MCF 10A (cell line): Measurements from ENCODE around the gene TBC1D24. TPM values are rescaled to one million over a fixed set of nuclear protein-coding genes. Genes with fewer than 3 reads are reported as not detected.
A peak's percentile ranks its signal among the peaks of the same experiment; 100 is the strongest.

Experiments used
- BruUV-seq: library from RNA; stranded (reverse); fragments of 400-500 nt; replicated peaks from 2 replicates; lab custom pipeline; 2021; lab: Mats Ljungman, UMichigan
- CTCF ChIA-PET: fragments of 300-600 bp; sonication (Branson Sonifier 250); formaldehyde crosslinking; extraction: SDS; loops from one replicate; lab custom pipeline; 2021; ENCODE audit warnings: antibody characterized with exemption, inconsistent platforms; lab: Yijun Ruan, JAX
- POLR2A ChIA-PET: fragments of 300-600, 350-650 bp; sonication (Branson Sonifier 250); formaldehyde crosslinking; extraction: SDS; loops from one replicate; lab custom pipeline; 2020; ENCODE audit warnings: antibody characterized with exemption, inconsistent platforms; lab: Yijun Ruan, JAX
- DNase-seq: peaks from one replicate; pipeline ENCODE4 v3.0.0-alpha.2; 2018; ENCODE audit not compliant: unreplicated experiment
- H3K27ac Mint-ChIP-seq: one replicate; pipeline ENCODE4 v1.8.0; 2022; ENCODE audit warnings: mild to moderate bottlenecking, low read depth, mixed read lengths; ENCODE audit not compliant: unreplicated experiment
- H3K27me3 Mint-ChIP-seq: one replicate; pipeline ENCODE4 v1.8.0; 2022; ENCODE audit warnings: mixed read lengths; ENCODE audit not compliant: insufficient read depth, unreplicated experiment
- H3K36me3 Mint-ChIP-seq: one replicate; pipeline ENCODE4 v1.8.0; 2022; ENCODE audit warnings: mild to moderate bottlenecking, moderate library complexity, mixed read lengths; ENCODE audit not compliant: insufficient read depth, unreplicated experiment
- H3K4me1 Mint-ChIP-seq: one replicate; pipeline ENCODE4 v1.8.0; 2022; ENCODE audit warnings: mixed read lengths; ENCODE audit not compliant: insufficient read depth, unreplicated experiment
- H3K4me3 Mint-ChIP-seq: one replicate; pipeline ENCODE4 v1.8.0; 2022; ENCODE audit warnings: mild to moderate bottlenecking, moderate library complexity, mixed read lengths; ENCODE audit not compliant: unreplicated experiment
- H3K9me3 Mint-ChIP-seq: one replicate; pipeline ENCODE4 v1.8.0; 2022; ENCODE audit warnings: mixed read lengths; ENCODE audit not compliant: unreplicated experiment
- intact Hi-C: fragments of 100-400 bp; cut with micrococcal nuclease; formaldehyde crosslinking; loops from 2 replicates; pipeline ENCODE4 v1.14.1; 2022
- total RNA-seq: library from RNA; stranded (reverse); gene quantifications from 2 replicates; pipeline ENCODE4 v1.2.3, GENCODE V29; 2022
- TF ChIP-seq, protein P1 (sequence below): fragments of 200-600 bp; IDR thresholded peaks from one replicate; pipeline ENCODE4 v1.8.0; 2022; ENCODE audit warnings: antibody characterized with exemption, mild to moderate bottlenecking; ENCODE audit not compliant: unreplicated experiment

Gene TBC1D24
- total RNA-seq, 1 experiment from 2014 or later: 8.1 TPM

DNA sequence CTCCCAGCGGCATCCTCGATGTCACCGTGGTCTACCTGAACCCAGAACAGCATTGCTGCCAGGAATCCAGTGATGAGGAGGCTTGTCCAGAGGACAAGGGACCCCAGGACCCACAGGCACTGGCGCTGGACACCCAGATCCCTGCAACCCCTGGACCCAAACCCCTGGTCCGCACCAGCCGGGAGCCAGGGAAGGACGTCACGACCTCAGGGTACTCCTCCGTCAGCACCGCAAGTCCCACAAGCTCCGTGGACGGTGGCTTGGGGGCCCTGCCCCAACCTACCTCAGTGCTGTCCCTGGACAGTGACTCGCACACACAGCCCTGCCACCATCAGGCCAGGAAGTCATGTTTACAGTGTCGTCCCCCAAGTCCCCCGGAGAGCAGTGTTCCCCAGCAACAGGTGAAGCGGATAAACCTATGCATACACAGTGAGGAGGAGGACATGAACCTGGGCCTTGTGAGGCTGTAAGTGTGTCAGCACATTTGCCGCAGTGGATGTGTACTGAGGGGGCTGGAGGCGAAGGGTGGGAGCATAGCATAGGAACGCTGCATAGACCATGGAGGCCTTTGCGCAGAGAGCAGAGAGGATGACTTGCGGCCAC is 18.3 kb upstream of the TBC1D24 start:
- no TSS peak for BruUV-seq
- POLR2A ChIA-PET: interaction anchor here (0.6 to 0.8 kb wide), 2 partner anchors 12 to 27 kb away, joined by 3 read pairs; partner anchors contain the start of gene CCNF
- peaks cover 7% of the 10 kb centered on the region for H3K4me1 Mint-ChIP-seq

DNA sequence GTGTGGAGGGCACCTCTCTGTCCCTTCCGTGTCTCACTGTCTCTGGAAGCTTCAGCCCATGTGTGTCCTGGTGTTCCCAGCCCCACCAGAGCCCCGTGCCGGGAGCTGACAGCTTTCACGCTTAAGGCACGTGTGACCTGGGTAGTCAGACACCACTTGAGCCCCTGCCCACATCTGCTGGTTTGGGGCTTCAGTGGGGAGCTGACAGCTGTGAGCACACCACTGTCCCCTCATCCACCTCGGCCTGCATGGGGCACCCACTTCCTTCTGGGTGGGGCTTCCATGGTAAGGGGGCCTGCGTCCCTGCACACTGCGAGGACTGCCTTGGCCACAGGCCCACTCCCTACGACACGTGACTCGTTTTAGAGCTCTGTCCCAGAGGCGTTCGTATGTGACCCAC is 17.7 kb upstream of the TBC1D24 start:
- H3K9me3 Mint-ChIP-seq: no peaks in the 10 kb centered on the region
- no peak for DNase-seq
- no peak overlapping the region for H3K4me3 Mint-ChIP-seq
- TF ChIP-seq, protein P1, sequence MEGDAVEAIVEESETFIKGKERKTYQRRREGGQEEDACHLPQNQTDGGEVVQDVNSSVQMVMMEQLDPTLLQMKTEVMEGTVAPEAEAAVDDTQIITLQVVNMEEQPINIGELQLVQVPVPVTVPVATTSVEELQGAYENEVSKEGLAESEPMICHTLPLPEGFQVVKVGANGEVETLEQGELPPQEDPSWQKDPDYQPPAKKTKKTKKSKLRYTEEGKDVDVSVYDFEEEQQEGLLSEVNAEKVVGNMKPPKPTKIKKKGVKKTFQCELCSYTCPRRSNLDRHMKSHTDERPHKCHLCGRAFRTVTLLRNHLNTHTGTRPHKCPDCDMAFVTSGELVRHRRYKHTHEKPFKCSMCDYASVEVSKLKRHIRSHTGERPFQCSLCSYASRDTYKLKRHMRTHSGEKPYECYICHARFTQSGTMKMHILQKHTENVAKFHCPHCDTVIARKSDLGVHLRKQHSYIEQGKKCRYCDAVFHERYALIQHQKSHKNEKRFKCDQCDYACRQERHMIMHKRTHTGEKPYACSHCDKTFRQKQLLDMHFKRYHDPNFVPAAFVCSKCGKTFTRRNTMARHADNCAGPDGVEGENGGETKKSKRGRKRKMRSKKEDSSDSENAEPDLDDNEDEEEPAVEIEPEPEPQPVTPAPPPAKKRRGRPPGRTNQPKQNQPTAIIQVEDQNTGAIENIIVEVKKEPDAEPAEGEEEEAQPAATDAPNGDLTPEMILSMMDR: no peak
- H3K27ac Mint-ChIP-seq: no peak overlapping the region
- no TSS peak for BruUV-seq
- peaks cover 17% of the 10 kb centered on the region for H3K36me3 Mint-ChIP-seq
- ChIA-PET CTCF (interaction anchor here (0.6 kb wide), 1 partner anchor 26 kb away, joined by 3 read pairs; no protein-coding TSS in a partner anchor), POLR2A (interaction anchor here (0.6 to 0.8 kb wide), 2 partner anchors 11 to 28 kb away, joined by 3 read pairs; partner anchors contain the start of gene CCNF)
- peaks cover 7% of the 10 kb centered on the region for H3K4me1 Mint-ChIP-seq
- intact Hi-C loops: no loop called here
- H3K27me3 Mint-ChIP-seq: no peaks in the 10 kb centered on the region

More for the DNA sequence above, 18.3 kb upstream of the TBC1D24 start:
- no peaks in the 10 kb centered on the region for H3K27me3 Mint-ChIP-seq
- CTCF ChIA-PET: interaction anchor here (0.6 kb wide), 1 partner anchor 25 kb away, joined by 3 read pairs; no protein-coding TSS in a partner anchor
- H3K27ac Mint-ChIP-seq: no peak overlapping the region
- DNase-seq: no peak
- intact Hi-C loops: no loop called here
- no peak overlapping the region for H3K4me3 Mint-ChIP-seq
- H3K36me3 Mint-ChIP-seq: peaks cover 17% of the 10 kb centered on the region
- H3K9me3 Mint-ChIP-seq: no peaks in the 10 kb centered on the region
- TF ChIP-seq, protein P1: no peak

DNA sequence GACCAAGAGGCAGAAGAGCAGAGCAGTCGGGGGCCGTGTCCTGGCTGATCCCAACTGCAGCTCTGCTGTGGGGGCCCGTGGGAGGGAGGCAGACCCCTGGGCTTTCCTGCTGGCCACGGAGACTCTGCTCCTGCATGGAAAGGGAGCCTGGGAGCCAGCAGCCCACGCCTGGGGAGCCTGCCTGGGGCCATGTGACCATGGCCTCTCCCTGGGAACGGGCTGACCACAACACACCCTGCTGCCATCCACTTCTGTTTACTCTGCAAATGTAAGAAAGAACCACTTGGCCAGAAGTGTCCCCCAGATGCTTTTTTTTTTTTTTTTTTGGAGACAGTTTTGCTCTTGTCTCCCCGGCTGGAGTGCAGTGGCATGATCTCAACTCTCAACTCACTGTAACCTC is 17.0 kb upstream of the TBC1D24 start:
- no peak for DNase-seq
- no TSS peak for BruUV-seq
- TF ChIP-seq, protein P1: no peak
- ChIA-PET POLR2A (no interaction called here), CTCF (interaction anchor here (0.9 kb wide), 1 partner anchor 12 kb away, joined by 3 read pairs; no protein-coding TSS in a partner anchor)
- Mint-ChIP-seq H3K27me3 (no peaks in the 10 kb centered on the region), H3K27ac (no peak overlapping the region), H3K36me3 (peaks cover 12% of the 10 kb centered on the region), H3K4me3 (no peak overlapping the region), H3K9me3 (no peaks in the 10 kb centered on the region), H3K4me1 (peaks cover 7% of the 10 kb centered on the region)
- intact Hi-C loops: no loop called here

DNA sequence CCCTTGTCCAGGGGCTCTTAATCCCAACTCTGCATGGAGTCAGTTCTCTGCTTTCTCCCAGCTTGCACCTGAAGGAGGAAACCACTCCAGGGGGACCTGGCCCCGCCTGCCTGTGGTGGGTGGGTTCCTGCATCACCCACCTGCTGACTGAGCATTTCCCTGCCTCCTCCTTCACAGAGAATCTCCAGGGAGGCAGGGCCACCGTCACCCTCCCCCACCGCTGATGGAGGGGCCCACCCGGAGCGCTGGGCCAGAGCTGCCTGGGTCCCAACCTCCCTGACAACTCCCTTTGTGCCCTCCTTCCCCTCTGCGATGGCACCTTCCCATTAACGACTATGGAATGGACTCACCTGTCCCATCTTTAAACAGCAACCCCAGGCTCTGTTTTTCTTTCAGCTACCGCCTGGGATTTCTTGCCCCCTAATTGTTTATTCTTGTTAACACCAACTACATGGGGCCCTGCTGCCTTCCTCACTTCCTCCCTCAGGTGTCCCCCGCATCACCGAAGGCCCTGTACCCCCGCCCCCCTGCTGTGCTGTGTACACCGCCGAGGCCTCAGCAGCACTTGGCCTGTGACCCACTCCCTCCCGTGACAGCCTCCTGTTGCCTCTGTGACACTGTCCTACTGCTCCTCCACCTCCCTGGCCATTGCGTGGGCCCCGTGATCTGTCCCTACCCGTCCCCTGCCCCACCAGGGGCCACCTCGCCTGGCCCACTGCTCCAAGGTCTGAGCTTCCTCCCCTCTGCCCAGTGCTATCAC is 15.9 kb upstream of the TBC1D24 start:
- TF ChIP-seq, protein P1: no peak
- no peaks in the 10 kb centered on the region for H3K9me3 Mint-ChIP-seq
- ChIA-PET POLR2A (interaction anchor here (0.7 to 2.0 kb wide), 9 partner anchors 9 to 1671 kb away, joined by 3 to 11 read pairs (median 5); partner anchors contain the start of genes AMDHD2, ATP6V0C, CCNF and CHTF18), CTCF (interaction anchor here (0.6 kb wide), 1 partner anchor 19 kb away, joined by 3 read pairs; no protein-coding TSS in a partner anchor)
- intact Hi-C loops: no loop called here
- BruUV-seq: no TSS peak
- H3K4me3 Mint-ChIP-seq: peak overlapping the region; percentile 77
- peaks cover 12% of the 10 kb centered on the region for H3K36me3 Mint-ChIP-seq
- no peak for DNase-seq
- peaks cover 7% of the 10 kb centered on the region for H3K4me1 Mint-ChIP-seq
- H3K27ac Mint-ChIP-seq: peak overlapping the region; percentile 82
- H3K27me3 Mint-ChIP-seq: no peaks in the 10 kb centered on the region
